Parathyroid adenoma (tissue), 2 donors: Measurements from ENCODE around the gene ADORA3.

Source experiments
- H2AFZ ChIP-seq: fragments of 300-600 bp; sonication (generic); one replicate; pipeline ENCODE4 v1.7.0; 2017; ENCODE audit warnings: antibody characterized with exemption, mild to moderate bottlenecking
- H3K27ac ChIP-seq: fragments of 300-600 bp; sonication (generic); one replicate; pipeline ENCODE4 v1.7.0; 2017
- H3K27me3 ChIP-seq: fragments of 300-600 bp; sonication (generic); one replicate; pipeline ENCODE4 v1.7.0; 2017; ENCODE audit warnings: low read length; ENCODE audit not compliant: control insufficient read depth, insufficient read depth
- H3K36me3 ChIP-seq: fragments of 300-600 bp; sonication (generic); one replicate; pipeline ENCODE4 v1.7.0; 2017; ENCODE audit warnings: low read length; ENCODE audit not compliant: control insufficient read depth, insufficient read depth
- H3K4me1 ChIP-seq: fragments of 300-600 bp; sonication (generic); one replicate; pipeline ENCODE4 v1.7.0; 2017; ENCODE audit warnings: control low read depth
- H3K4me2 ChIP-seq: fragments of 300-600 bp; sonication (generic); one replicate; pipeline ENCODE4 v1.7.0; 2017; ENCODE audit warnings: low read length
- H3K4me3 ChIP-seq: fragments of 300-600 bp; sonication (generic); one replicate; pipeline ENCODE4 v1.7.0; 2017; ENCODE audit warnings: low read depth, low read length
- H3K79me2 ChIP-seq: fragments of 300-600 bp; sonication (generic); one replicate; pipeline ENCODE4 v1.7.0; 2017; ENCODE audit warnings: control low read depth
- H3K9ac ChIP-seq: fragments of 300-600 bp; sonication (generic); one replicate; pipeline ENCODE4 v1.7.0; 2017; ENCODE audit warnings: mild to moderate bottlenecking
- H3K9me3 ChIP-seq: fragments of 300-600 bp; sonication (generic); one replicate; pipeline ENCODE4 v1.7.0; 2017; ENCODE audit warnings: low read length; ENCODE audit not compliant: control insufficient read depth
- CTCF ChIP-seq: fragments of 300-600 bp; sonication (generic); IDR thresholded peaks from one replicate; pipeline ENCODE4 v1.7.0; 2017; ENCODE audit warnings: antibody characterized with exemption, mild to moderate bottlenecking
- donor health status: primary hyperparathyroidism.

Gene ADORA3

GRCh38 chr1:111465754-111466153 is 37.7 kb downstream of the ADORA3 start:
- no peak overlapping the region for H3K27ac ChIP-seq
- no peaks in the 10 kb centered on the region for H3K36me3 ChIP-seq
- H2AFZ ChIP-seq = no peak overlapping the region
- no peak overlapping the region for H3K9ac ChIP-seq
- H3K4me1 ChIP-seq = peaks cover 3% of the 10 kb centered on the region
- H3K9me3 ChIP-seq = no peaks in the 10 kb centered on the region
- no peaks in the 10 kb centered on the region for H3K79me2 ChIP-seq
- H3K4me2 ChIP-seq = no peak overlapping the region
- TF ChIP-seq CTCF = no peak
- H3K27me3 ChIP-seq = no peaks in the 10 kb centered on the region
- H3K4me3 ChIP-seq = no peak overlapping the region

GRCh38 chr1:111463029-111463683 is 40.3 kb downstream of the ADORA3 start:
- H3K27ac ChIP-seq = no peak overlapping the region

GRCh38 chr1:111462370-111463028 is 40.9 kb downstream of the ADORA3 start:
- Histone ChIP-seq H3K9me3 (no peaks in the 10 kb centered on the region), H3K79me2 (no peaks in the 10 kb centered on the region), H3K27me3 (no peaks in the 10 kb centered on the region), H3K9ac (no peak overlapping the region), H3K4me3 (no peak overlapping the region), H3K4me2 (no peak overlapping the region), H3K36me3 (no peaks in the 10 kb centered on the region), H3K27ac (no peak overlapping the region), H3K4me1 (no peaks in the 10 kb centered on the region), H2AFZ (no peak overlapping the region)
- TF ChIP-seq CTCF = no peak

More at GRCh38 chr1:111463029-111463683, 40.3 kb downstream of the ADORA3 start:
- Histone ChIP-seq H3K36me3 (no peaks in the 10 kb centered on the region), H3K4me1 (no peaks in the 10 kb centered on the region), H3K9me3 (no peaks in the 10 kb centered on the region), H3K27me3 (no peaks in the 10 kb centered on the region), H2AFZ (no peak overlapping the region), H3K4me3 (no peak overlapping the region), H3K4me2 (no peak overlapping the region), H3K9ac (no peak overlapping the region), H3K79me2 (no peaks in the 10 kb centered on the region)
- no peak for TF ChIP-seq CTCF

- H3K27ac ChIP-seq = no peak overlapping the region
- no peaks in the 10 kb centered on the region for H3K4me1 ChIP-seq
- no peaks in the 10 kb centered on the region for H3K79me2 ChIP-seq
- no peaks in the 10 kb centered on the region for H3K36me3 ChIP-seq
- no peak for TF ChIP-seq CTCF
- no peaks in the 10 kb centered on the region for H3K27me3 ChIP-seq
- no peaks in the 10 kb centered on the region for H3K9me3 ChIP-seq
- no peak overlapping the region for H3K4me3 ChIP-seq
- H3K9ac ChIP-seq = no peak overlapping the region
- no peak overlapping the region for H3K4me2 ChIP-seq
- no peak overlapping the region for H2AFZ ChIP-seq
These were observed 41.7 kb downstream of the ADORA3 start for GRCh38 chr1:111461765-111462164.

- no peak overlapping the region for H3K27ac ChIP-seq
- no peak overlapping the region for H2AFZ ChIP-seq
- no peaks in the 10 kb centered on the region for H3K9me3 ChIP-seq
- peaks cover 8% of the 10 kb centered on the region for H3K4me1 ChIP-seq
- H3K9ac ChIP-seq = no peak overlapping the region
- H3K79me2 ChIP-seq = peaks cover 6% of the 10 kb centered on the region
- H3K4me2 ChIP-seq = no peak overlapping the region
- no peak for TF ChIP-seq CTCF
- no peaks in the 10 kb centered on the region for H3K27me3 ChIP-seq
- H3K4me3 ChIP-seq = no peak overlapping the region
- H3K36me3 ChIP-seq = no peaks in the 10 kb centered on the region
These were observed 47.8 kb downstream of the ADORA3 start for GRCh38 chr1:111455642-111456031.
